NCI-H1930 (cell line): Measurements from ENCODE around the gene ARHGEF39.
A peak's percentile ranks its signal among the peaks of the same experiment; 100 is the strongest.

Source experiments
- DNase-seq, 2 experiments: peaks; one replicate each; lab custom pipeline; 2025; lab: John Stamatoyannopoulos, UW

Gene ARHGEF39

GRCh38 chr9:35690614-35691333 lies 25.8 kb upstream of the ARHGEF39 start:
- peak in 1 of 2 experiments; percentile 19 for DNase-seq

- no peak for DNase-seq
These were observed 25.3 kb upstream of the ARHGEF39 start for GRCh38 chr9:35690294-35690613.

GRCh38 chr9:35689542-35690293 lies 24.7 kb upstream of the ARHGEF39 start, which contains the start of gene TPM2:
TPM2 (minus strand) TSS chr9:35689925; CDS start chr9:35689817, 108 bp downstream.
- no peak for DNase-seq

GRCh38 chr9:35688558-35689541 lies 23.9 kb upstream of the ARHGEF39 start:
- no peak for DNase-seq

- no peak for DNase-seq
These were observed 23.1 kb upstream of the ARHGEF39 start for GRCh38 chr9:35687972-35688557.

- DNase-seq: no peak
These were observed 22.3 kb upstream of the ARHGEF39 start for GRCh38 chr9:35687306-35687705.

- DNase-seq: no peak
These were observed 21.5 kb upstream of the ARHGEF39 start for GRCh38 chr9:35686222-35687203.

- no peak for DNase-seq
These were observed 20.5 kb upstream of the ARHGEF39 start for GRCh38 chr9:35685506-35685905.

GRCh38 chr9:35684921-35685320 lies 19.9 kb upstream of the ARHGEF39 start:
- no peak for DNase-seq

GRCh38 chr9:35683323-35683722 lies 18.3 kb upstream of the ARHGEF39 start:
- no peak for DNase-seq

- DNase-seq: no peak
These were observed 17.7 kb upstream of the ARHGEF39 start for GRCh38 chr9:35682520-35683315.

GRCh38 chr9:35682051-35682450 lies 17.1 kb upstream of the ARHGEF39 start:
- DNase-seq: no peak

- no peak for DNase-seq
These were observed 16.5 kb upstream of the ARHGEF39 start for GRCh38 chr9:35681341-35682002.

- no peak for DNase-seq
These were observed 15.5 kb upstream of the ARHGEF39 start for GRCh38 chr9:35680331-35681105.

GRCh38 chr9:35679766-35680330 lies 14.9 kb upstream of the ARHGEF39 start:
- no peak for DNase-seq

GRCh38 chr9:35679091-35679490 lies 14.1 kb upstream of the ARHGEF39 start:
- no peak for DNase-seq

GRCh38 chr9:35675732-35676392 lies 10.9 kb upstream of the ARHGEF39 start:
- peak; percentile 65 to 74 for DNase-seq

- DNase-seq: no peak
These were observed 10.2 kb upstream of the ARHGEF39 start for GRCh38 chr9:35675204-35675603.
